ENCODE data around the gene SLC25A48. TPM values are rescaled to one million over a fixed set of nuclear protein-coding genes. Genes with fewer than 3 reads are reported as not detected.

SLC25A48 gene
- total RNA-seq, 2 experiments from 2014 or later, result not detected

DNA sequence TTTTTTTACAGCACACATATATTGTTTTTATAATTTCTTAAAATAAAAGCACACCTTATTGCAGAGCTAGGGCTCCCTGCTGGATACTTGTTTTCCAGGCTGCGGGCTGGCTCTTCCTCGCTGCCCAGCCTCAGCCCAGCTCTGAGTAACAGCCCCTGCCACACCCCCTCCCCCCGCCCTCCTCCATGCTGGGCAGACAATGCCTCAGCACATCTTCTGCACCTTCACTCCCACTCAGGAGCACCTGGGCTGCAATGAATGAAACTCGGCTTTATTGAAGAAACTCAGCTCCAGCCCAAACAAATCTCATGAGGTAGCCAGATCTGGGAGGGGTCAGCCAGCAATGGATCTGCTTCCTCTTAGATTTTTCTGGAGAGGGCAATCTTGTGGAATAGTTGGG is 51.7 kb downstream of the SLC25A48 start:
- Histone ChIP-seq H3K4me2 (ENCODE audit: low read length) (no peak overlapping the region), H3K27ac (ENCODE audit: low read depth, low read length, poor library complexity, severe bottlenecking) (no peak overlapping the region), H3K36me3 (ENCODE audit: insufficient read depth, low read length) (no peaks in the 10 kb centered on the region), H3K4me3 (ENCODE audit: low read depth, low read length, poor library complexity, severe bottlenecking) (no peak overlapping the region), H3K9me3 (ENCODE audit: low read length) (no peaks in the 10 kb centered on the region), H3K4me1 (ENCODE audit: insufficient read depth, low read length, poor library complexity, severe bottlenecking) (no peaks in the 10 kb centered on the region), H4K20me1 (ENCODE audit: insufficient read depth, low read length) (no peaks in the 10 kb centered on the region), H3K79me2 (ENCODE audit: insufficient read depth, low read depth, low read length) (no peaks in the 10 kb centered on the region), H3K9me2 (ENCODE audit: insufficient read depth, low read length) (no peaks in the 10 kb centered on the region), H2AFZ (ENCODE audit: low read length) (no peak overlapping the region)
- TF ChIP-seq EZH2phosphoT487 (IDR thresholded peaks at IDR 0.05; ENCODE audit: borderline replicate concordance, low read depth, low read length), result no peak
- TF ChIP-seq, protein P1, sequence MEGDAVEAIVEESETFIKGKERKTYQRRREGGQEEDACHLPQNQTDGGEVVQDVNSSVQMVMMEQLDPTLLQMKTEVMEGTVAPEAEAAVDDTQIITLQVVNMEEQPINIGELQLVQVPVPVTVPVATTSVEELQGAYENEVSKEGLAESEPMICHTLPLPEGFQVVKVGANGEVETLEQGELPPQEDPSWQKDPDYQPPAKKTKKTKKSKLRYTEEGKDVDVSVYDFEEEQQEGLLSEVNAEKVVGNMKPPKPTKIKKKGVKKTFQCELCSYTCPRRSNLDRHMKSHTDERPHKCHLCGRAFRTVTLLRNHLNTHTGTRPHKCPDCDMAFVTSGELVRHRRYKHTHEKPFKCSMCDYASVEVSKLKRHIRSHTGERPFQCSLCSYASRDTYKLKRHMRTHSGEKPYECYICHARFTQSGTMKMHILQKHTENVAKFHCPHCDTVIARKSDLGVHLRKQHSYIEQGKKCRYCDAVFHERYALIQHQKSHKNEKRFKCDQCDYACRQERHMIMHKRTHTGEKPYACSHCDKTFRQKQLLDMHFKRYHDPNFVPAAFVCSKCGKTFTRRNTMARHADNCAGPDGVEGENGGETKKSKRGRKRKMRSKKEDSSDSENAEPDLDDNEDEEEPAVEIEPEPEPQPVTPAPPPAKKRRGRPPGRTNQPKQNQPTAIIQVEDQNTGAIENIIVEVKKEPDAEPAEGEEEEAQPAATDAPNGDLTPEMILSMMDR (conservative IDR thresholded peaks at IDR 0.05; ENCODE audit: low read length), result no peak
- intact Hi-C loops (cut with micrococcal nuclease; ENCODE audit: unreplicated experiment), result loop anchor here (2.0 to 10.0 kb wide), 4 partner anchors 59 to 889 kb away; no protein-coding TSS in a partner anchor
- no peak for DNase-seq (ENCODE audit: low spot score)
- ChIA-PET CTCF (ENCODE audit: unreplicated experiment) (no interaction called here), POLR2A (no interaction called here)
- BruUV-seq (replicated peaks), result no TSS peak

DNA sequence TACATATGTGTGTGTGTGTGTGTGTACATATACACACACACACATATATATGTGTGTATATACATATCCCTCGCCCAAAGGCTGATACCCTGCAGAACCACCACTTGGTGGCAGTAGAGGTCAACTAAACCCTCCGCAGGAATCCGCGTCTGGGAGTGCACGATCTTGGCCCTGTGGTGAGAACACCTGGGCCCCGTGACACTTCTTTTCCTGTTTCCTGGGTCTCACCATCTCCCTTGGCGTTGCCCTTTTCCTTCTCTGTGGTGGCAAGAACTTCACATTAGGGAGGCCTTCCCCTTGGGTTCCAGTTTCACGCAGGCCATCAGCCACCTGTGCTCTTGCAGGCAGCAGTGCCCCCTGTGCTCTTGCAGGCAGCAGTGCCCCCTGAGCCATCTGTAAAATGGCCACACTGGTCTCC is 53.0 kb downstream of the SLC25A48 start:
- intact Hi-C loops (cut with micrococcal nuclease; ENCODE audit: unreplicated experiment), result loop anchor here (1.0 to 10.0 kb wide), 7 partner anchors 57 to 887 kb away; no protein-coding TSS in a partner anchor
- BruUV-seq (replicated peaks), result no TSS peak
- CTCF ChIA-PET (ENCODE audit: unreplicated experiment), result no interaction called here

More for the DNA sequence above, 53.0 kb downstream of the SLC25A48 start:
- no peaks in the 10 kb centered on the region for H3K4me1 ChIP-seq (ENCODE audit: insufficient read depth, low read length, poor library complexity, severe bottlenecking)
- H3K4me2 ChIP-seq (ENCODE audit: low read length), result peak overlapping the region; percentile 21; the same call in 1 of the 2 replicates
- no peaks in the 10 kb centered on the region for H3K79me2 ChIP-seq (ENCODE audit: insufficient read depth, low read depth, low read length)
- H3K27ac ChIP-seq (ENCODE audit: low read depth, low read length, poor library complexity, severe bottlenecking), result no peak overlapping the region
- DNase-seq (ENCODE audit: low spot score), result peak; percentile 78
- TF ChIP-seq, protein P1 (conservative IDR thresholded peaks at IDR 0.05; ENCODE audit: low read length), result peak; percentile 94
- TF ChIP-seq EZH2phosphoT487 (IDR thresholded peaks at IDR 0.05; ENCODE audit: borderline replicate concordance, low read depth, low read length), result no peak
- H3K9me3 ChIP-seq (ENCODE audit: low read length), result no peaks in the 10 kb centered on the region
- H3K36me3 ChIP-seq (ENCODE audit: insufficient read depth, low read length), result no peaks in the 10 kb centered on the region
- H3K4me3 ChIP-seq (ENCODE audit: low read depth, low read length, poor library complexity, severe bottlenecking), result no peak overlapping the region
- no peaks in the 10 kb centered on the region for H3K9me2 ChIP-seq (ENCODE audit: insufficient read depth, low read length)
- H2AFZ ChIP-seq (ENCODE audit: low read length), result peak overlapping the region; percentile 27; the same call in 1 of the 2 replicates
- POLR2A ChIA-PET, result no interaction called here
- H4K20me1 ChIP-seq (ENCODE audit: insufficient read depth, low read length), result no peaks in the 10 kb centered on the region

Measured in OCI-LY7 (cell line).